Measurements from ENCODE around the gene SLC25A31.

The SLC25A31 gene

DNA sequence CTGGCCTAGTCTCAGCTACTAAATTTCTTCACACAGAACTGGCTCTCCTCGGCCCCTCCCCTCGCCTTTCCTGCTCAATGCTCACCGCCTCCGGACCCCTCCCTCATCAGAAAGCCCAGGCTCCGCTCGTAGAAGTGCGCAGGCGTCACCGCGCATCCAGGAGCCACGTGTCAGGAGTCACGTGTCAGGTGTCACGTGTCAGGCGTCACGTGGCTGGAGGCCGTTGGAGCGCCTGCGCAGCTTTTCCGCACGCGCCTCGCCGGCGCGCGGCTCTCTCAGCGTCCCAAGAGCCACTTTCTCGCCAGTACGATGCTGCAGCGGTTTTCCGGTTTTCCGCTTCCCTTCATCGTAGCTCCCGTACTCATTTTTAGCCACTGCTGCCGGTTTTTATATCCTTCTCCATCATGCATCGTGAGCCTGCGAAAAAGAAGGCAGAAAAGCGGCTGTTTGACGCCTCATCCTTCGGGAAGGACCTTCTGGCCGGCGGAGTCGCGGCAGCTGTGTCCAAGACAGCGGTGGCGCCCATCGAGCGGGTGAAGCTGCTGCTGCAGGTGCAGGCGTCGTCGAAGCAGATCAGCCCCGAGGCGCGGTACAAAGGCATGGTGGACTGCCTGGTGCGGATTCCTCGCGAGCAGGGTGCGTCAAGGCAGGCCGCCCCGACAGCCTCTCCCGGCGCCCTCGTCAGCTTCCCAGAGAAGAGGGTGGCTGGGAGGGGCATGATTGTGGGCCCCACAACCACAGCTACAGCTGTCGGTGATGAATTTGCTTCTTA, at the start of gene SLC25A31:
Gene SLC25A31 (plus strand): TSS at position 259 of the 772 bp plus-strand sequence. CDS start 146 bp downstream, at position 405.
- DNase-seq (ENCODE audit: low spot score) = no peak

DNA sequence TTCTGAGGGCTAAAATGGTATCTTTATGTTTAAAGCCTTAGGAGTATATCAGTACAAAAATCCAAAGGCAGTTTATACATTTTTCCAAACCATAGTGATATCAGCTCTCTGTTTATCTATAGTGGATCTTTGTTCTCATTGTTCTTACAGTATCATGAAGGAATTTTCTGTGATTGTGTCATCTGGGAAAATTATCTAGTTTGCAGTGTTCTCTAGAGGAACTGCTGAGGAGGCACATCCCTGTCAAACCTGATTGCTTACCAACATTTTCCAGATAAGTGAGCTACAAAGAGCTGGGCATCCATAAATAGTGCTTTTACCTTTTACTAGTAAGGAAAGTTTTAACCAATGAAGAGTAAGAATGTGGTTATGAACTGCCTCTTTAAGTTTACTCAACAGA, 44.9 kb upstream of the SLC25A31 start:
- peak; percentile 12 for DNase-seq (ENCODE audit: low spot score)

DNA sequence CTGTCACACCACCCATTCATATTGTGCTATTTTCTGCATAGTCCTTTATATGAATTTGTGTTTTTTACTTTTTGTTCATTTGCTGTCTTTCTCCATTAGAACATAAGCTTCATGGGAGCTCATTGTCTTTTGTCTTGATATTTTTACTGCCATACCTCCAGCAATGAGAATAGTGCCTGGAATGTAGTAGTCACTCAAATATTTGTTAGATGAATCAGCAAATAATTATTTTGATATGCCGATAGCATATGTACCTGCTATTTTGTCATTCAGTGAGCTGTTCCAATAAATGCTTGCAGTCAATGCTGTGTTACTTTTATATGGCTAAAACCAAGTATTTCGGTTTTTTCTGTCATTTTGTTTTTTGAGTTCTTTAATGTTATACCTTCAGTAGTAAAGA, 43.5 kb upstream of the SLC25A31 start:
- DNase-seq (ENCODE audit: low spot score) = no peak

DNA sequence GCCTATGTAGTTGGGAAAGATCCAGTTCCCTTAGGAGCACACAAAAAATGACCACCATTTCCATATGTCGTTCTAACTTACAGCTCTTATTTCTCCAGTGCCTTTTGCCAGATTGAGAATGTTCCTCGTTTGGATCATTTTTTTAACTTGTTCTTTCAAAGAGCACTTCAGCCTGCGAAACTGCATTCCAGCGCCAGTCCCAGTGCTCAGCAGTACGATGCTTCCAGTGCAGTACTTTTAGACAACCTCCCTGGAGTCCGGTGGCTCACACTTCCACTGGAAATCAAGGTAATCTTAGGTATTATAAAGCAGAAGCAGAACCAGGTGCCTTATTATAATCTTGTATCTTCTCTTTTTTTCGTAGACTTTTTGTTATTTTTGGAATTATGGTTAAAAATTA, 42.6 kb upstream of the SLC25A31 start:
- DNase-seq (ENCODE audit: low spot score) = no peak

DNA sequence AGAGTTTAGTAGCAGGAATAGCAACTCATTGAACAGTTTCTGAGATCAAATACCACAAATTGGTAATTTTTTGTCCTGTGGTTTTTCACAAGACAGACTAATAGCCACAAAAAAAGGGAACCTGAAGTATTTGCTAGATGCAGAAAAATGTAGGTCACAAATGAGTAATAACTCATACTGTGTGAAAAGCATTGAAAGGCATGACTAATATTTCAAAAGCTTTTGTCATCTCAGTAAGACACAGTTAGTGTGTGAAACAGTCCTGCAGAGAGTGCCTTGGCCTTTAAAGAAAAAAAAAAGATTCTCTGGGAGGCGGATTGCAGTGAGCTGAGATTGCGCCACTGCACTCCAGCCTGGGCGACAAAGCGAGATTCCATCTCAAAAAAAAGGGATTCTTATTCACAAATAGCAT, 31.4 kb upstream of the SLC25A31 start:
- DNase-seq (ENCODE audit: low spot score) = peak; percentile 22

DNA sequence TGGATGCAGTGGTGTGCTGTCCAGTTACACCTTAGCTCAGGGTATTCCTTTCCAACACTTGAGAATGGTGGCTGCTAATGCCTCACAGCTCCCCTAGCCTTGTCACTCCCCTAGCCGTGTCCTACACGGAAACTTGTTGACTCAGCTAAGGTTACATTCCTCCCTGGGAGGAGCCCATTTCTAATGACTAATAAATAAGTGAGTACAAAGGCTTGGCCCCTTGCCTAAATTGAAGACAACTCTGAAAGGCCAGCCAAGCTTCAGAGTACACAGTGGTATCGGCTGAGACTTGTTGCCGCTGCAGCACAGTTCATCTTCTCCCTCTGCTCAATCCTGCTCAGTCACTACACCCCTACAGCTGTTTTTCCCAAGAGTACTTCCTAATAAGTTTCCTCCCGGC, 21.2 kb upstream of the SLC25A31 start:
- no peak for DNase-seq (ENCODE audit: low spot score)

DNA sequence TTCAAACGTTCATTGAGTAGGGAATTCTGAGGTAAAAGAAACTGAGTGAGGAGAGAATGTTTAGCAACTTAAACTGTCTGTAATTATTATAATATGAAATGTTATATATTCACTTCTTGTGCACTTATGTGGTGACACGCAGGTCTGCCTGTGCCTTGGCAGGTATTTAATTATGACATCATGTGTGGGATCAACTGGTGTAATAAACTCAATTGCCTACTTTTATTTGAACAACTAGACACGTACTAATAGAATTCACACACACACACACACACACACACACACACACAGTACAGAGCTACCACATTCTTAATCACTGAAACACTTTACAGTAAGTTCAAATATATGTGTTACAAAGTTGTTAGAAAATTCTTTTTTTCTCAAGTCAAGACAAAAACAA, 20.7 kb upstream of the SLC25A31 start:
- no peak for DNase-seq (ENCODE audit: low spot score)

DNA sequence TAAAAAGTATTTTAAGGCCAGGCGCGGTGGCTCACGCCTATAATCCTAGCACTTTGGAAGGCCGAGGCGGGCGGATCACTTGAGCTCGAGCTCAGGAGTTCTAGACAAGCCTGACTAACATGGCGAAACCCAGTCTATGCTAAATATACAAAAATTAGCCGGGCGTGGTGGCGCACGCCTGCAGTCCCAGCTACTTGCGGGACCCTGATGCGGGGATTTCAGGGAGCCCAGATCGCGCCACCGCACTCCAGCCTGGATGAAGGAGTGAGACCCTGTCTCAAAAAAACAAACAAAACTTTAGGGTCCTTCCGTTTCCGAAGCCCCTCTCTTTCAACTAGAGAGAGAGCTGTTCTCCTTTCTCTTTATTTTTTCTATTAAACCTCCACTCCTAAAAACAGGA, 1.2 kb downstream of the SLC25A31 start:
- no peak for DNase-seq (ENCODE audit: low spot score)

DNA sequence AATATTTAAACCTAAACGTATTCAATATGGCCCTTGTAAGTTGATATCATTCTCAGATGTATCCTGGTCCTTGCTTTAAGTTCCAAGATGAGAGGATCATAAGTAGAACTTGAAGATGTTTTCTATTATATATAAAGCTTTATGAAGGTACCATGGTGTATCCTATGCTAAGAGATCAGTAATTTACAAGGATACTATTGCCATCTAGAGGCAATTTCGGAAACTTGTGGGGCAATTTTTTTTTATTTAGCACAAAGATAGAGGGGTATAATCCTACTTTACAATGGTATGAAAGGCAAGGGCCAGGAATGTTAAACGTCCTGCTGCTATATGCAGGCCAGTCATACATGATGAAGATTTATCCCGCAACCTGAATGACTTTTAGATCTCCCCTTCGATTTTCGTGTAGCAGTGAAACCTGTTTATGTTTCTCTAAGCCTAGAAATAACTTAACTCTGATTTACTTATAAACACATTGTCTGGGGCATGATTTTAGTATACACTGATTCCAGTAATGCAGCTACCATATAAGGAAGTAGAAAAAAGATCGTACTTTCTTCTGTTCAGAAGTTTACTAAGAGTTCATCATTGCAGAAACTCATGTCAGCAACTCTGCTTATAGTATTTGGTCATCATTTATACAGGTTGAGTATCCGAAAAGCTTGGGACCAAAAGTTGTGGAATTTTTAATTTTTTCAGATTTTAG, 2.6 kb downstream of the SLC25A31 start:
- DNase-seq (ENCODE audit: low spot score) = peak; percentile 66

DNA sequence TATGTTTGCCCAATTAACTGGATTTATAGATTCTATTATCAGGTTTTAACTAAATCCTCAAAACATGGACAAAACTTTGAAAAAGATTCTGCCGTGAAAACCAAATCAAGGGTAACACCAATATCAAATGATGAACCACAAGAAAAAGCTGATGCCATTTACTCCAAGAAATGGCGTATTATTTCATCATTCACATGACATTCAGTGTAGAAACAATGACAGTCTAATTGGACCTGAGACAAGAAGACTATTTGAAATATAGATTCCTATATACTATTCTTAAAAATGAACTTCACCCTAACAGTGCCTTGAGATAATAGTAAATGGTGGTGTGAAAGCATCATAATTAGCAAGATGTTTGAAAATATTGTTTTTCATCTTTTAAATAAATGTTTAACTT, 4.8 kb downstream of the SLC25A31 start:
- no peak for DNase-seq (ENCODE audit: low spot score)

DNA sequence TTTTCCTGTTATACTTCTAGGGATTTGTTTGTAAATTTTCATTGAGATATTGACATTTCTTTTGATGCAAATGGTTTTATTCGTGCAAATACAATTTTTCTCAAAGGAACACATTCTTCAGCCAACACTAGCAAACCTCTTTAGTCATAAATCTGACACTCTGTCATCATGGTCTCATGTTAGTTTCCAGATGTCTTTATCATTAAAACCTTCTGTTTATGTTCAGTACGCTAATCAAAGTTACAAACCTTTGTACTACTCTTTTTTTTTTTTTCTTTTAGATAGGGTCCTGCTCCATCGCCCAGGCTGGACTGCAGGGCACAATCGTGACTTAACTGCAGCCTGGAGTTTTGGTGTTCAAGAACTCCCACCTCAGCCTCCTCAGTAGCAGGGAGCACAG, 7.1 kb downstream of the SLC25A31 start:
- DNase-seq (ENCODE audit: low spot score) = no peak

DNA sequence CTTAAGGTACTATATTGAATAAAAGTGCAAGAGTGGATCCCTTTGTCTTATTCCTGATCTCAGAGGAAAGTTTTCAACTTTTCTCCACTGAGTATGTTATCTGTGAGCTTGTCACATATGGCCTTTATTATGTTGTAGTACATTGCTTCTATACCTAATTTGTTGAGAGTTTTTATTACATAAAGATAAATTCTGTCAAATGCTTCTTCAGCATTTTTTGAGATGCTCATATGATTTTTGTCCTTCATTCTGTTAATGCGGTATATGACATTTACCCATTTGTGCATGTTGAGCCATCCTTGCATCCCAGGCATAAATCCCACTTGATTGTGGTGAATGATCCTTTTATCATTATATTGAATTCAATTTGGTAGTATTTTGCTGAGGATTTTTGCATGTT, 11.0 kb downstream of the SLC25A31 start:
- DNase-seq (ENCODE audit: low spot score) = no peak

DNA sequence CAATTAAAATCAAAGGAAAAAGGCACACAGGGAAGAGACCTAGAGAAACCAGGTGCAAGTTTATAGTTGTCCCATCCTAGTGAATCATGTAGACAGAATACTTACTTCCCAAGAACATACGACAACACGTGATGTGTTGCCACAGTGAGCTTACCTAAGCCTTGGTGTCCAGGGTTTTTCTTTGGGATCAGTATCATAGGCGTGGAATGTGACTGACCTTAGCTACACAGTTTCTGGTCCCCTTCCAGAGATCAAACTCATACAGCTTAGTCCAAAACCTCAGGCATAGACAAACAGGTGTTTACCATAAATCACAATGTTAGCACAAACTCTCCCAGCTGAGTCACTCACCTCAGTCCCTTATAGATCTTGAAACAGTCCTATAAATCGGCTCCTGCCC, 17.7 kb downstream of the SLC25A31 start:
- DNase-seq (ENCODE audit: low spot score) = no peak

DNA sequence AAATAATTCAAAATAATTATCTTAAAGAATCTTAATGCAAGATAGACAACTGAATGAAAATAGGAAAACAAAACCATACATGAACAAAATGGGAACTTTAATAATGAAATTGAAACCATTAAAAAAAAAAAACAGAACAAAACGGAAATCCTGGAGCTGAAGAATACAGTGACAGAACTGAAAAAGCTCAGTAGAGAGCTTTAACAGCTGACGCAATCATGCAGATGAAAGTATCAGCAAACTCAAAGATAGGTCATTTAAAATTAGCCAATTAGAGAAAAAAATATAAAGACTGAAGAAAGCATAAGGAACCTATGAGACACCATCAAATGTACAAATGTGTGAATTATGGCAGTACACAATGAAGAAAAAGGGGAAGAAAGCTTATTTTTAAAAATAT, 18.8 kb downstream of the SLC25A31 start:
- DNase-seq (ENCODE audit: low spot score) = no peak

DNA sequence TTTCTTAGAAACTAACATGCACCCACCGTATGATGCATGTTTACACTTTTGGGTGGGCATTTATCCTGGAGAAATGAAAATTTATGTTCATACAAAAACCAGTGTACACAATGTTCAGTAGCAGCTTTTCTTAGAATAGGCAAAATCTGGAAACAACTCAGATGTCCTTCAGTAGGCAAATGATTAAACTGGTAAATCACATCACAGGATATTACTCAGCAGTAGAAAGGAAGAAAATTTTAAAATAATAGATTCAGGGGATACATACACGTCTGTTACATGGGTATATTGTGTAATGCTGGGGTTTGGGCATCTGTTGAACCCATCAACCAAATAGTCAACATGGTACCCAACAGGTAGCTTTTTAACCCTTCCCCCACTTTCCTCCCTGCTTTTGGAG, 26.7 kb downstream of the SLC25A31 start:
- no peak for DNase-seq (ENCODE audit: low spot score)

DNA sequence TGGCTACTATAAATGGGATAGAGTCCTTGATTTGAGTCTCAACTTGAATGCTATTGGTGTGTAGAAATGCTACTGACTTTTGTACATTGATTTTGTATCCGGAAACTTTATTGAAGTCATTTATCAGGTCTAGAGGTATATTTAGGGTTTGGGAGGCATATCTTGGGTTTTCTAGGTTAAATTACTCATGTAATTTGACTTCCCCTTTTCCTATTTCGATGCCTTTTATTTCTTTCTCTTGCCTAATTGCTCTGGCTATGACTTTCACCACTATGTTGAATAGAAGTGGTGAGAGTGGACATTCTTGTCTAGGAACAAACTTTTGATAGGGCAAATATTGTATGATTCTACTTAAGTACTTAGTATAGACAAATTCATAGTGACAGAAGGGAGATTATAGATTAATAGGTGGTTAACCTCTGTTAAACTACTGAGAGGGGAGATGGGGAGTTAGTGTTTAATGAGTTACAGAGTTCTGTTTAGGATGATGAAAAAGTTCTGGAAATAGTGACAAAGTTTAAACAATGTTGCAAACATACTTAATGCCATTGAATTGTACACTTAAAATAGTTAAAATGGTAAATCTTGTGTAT, 29.1 kb downstream of the SLC25A31 start:
- no peak for DNase-seq (ENCODE audit: low spot score)

DNA sequence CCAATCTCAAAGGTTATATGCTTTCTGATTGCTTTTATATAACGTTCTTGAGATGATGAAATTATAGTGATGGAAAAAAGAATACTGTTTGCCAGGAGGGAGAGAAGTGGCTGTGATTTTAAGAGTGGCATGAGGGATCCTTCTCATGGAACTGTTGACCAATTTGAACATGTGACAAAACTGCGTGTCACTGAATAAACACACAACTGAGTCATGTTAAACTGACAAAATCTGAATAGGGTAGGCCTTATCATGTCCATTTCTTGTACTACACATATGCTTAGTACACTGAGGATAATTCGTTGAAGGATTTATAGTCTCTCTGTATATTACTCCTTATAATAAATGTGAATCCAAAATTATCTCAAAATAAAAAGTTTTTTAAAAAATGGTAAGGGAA, 29.7 kb downstream of the SLC25A31 start:
- DNase-seq (ENCODE audit: low spot score) = no peak

DNA sequence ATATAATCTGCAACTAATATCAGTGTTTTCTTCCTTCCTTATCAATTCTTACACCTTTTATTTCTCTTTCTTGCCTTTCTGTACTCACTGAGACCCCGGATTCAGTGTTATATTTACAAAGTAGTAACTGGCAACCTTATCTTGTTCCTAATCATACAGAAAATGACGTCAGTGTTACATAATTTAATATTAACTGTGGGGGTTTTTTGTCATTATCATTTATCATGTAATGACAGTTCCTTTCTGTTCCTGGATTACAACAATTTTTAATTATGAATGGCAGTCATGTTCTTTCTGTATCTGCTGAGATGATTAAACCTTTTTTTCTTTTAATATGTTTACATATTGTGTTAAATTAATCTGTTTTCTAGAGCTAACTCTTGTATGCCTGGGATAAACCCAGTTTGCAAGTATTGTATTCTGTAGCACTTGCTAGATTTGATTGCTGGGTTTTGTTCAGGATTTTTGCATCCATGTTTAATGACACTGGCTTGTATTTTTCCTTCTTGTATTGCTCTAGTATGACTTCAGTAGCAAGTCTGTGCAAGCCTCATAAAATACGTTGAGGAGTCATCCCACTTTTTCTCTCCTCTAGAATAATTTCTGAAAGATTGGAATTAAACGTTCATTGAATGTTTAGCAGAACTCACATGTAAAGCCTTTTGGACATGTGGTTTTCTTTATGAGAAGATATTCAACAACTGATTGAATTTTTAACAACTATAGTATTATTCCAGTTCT, 41.5 kb downstream of the SLC25A31 start:
- no peak for DNase-seq (ENCODE audit: low spot score)

DNA sequence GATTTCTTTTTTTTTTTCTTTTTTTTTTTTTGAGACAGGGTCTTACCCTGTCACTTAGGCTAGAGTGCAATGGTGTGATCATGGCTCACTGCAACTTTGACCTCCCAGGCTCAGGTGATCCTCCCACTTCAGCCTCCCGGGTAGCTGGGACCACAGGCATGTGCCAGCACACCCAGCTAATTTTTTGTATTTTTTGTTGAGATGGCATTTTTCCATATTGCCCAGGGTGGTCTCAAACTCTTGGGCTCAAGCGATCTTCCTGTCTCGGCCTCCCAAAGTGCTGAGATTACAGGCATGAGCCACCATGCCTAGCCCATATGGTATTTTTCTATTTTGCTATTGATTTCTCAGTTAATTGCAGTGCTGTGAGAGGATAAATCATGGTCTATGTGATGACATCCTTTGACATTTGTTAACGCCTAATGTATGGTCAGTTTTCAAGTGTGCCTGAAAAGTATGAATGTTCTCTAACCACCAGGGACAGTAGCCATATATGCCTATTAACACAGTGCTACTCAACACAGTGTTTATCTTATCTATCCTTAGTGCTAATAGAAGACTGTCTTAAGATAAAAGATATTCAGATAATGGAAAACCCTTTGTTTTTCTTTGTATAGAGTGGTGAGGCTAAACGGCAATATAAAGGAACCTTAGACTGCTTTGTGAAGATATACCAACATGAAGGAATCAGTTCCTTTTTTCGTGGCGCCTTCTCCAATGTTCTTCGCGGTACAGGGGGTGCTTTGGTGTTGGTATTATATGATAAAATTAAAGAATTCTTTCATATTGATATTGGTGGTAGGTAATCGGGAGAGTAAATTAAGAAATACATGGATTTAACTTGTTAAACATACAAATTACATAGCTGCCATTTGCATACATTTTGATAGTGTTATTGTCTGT, 42.8 kb downstream of the SLC25A31 start:
- no peak for DNase-seq (ENCODE audit: low spot score)

DNA sequence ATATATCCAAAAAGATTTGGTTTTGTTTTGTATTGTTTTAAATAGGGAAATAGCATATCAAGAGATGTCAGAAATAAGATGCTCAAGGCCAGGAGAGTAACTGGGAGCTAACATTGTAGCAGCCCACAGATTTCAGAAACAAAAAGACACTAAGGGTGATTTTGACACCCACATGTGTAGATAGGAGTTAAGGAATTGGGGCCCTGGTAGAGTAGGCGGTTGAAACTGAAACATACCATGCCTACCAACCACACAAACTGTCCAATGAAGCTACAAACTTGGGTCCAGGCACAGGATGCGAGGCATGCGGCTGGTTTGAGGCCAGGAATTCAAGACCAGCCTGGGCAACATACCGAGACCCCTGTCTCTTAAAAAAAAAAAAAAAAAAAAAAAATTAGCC, 45.6 kb downstream of the SLC25A31 start:
- DNase-seq (ENCODE audit: low spot score) = no peak

DNA sequence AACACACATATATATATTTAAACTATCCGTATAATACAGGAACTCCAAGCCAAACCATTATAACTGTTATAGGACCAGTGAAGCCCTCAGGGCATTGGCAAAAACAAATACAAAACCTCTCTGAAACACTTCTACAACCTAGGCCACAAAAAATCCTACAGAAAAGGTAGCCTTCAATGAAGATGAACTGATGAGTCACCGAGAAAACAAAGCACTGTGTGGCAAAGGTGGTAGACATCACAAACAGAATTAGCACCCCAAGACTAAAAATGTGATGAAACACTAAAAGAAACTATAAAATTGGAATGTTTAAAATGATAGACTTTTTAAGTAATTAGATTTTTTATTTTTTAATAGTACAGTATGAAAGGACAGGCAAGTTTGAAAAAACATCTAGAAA, 46.4 kb downstream of the SLC25A31 start:
- DNase-seq (ENCODE audit: low spot score) = no peak

DNA sequence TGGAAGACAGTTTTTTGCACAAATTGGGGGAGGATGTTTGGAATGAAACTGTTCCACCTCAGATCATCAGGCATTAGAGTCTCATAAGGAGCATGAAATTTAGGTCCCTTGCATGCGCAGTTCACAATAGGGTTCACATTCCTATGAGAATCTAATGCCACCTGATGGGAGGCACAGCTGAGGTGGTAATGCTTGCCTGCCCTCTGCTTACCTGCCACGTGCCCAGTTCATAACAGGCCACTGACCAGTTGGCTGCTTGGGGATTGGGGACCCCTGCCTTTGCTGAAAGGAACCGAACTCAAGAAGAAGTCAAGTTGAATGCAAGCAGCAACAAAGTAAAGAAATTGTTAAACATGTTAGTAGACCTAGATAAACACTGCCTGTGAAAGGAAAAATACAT, 47.3 kb downstream of the SLC25A31 start:
- no peak for DNase-seq (ENCODE audit: low spot score)

Data from COLO829 (cell line).